Measurements from ENCODE around the gene HOXA9. TPM values are rescaled to one million over a fixed set of nuclear protein-coding genes. Genes with fewer than 3 reads are reported as not detected.
A peak's percentile ranks its signal among the peaks of the same experiment; 100 is the strongest.

The HOXA9 gene
- total RNA-seq, 1 donor from 2014 or later: not detected

DNA sequence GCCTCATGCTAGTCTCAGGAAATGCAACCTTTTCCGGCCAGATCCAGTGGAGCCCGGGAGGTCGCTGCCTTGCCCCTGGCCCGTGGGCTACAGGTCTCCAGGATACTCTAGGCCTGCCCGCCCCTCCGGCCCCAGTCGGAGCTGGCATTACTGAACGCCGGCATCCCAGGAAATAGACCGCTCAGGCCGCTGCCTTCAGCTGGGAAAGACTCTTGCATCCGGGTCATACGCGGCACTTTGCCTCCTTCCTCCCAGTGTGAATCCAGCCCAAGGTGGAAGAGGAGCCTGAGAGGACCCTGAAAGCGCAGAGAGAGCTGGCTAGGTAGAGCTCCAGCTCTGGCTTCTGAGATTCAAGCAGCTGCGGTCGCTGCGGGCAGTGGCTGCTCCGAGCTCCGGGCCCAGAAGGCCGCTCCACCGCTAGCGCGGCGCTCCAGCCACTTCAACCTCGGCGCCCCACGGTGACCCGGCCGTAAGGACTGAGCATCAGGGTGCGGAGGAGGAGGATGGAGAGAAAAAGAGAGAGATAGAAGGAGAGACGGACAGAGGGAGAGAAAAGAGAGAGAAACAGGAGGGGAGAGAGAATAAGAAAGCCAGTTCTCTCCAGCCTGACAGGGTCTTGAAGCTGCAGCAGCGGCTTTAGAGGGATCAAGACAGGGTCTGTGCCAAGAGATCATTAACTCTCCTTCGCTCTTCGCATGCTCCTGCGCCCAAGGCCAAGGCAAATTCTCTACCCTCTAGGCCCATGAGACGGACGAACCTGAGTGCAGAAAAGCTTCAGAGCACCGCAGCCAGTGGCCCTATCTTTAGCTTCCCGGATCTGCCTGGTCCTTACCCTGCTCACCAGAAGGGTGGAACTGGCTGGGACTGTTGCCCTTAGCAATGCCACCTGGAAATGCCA lies 10.5 kb upstream of the HOXA9 start:
- no peak overlapping the region for H3K4me3 Mint-ChIP-seq (ENCODE audit: unreplicated experiment)
- peaks cover 77% of the 10 kb centered on the region for H3K27me3 Mint-ChIP-seq (ENCODE audit: low read depth, unreplicated experiment)
- no peaks in the 10 kb centered on the region for H3K36me3 Mint-ChIP-seq (ENCODE audit: low read depth, unreplicated experiment)
- peaks cover 95% of the 10 kb centered on the region for H3K27me3 ChIP-seq (ENCODE audit: insufficient read depth, low read length)
- H2AFZ ChIP-seq (ENCODE audit: low read depth, low read length): no peak overlapping the region
- H4K20me1 ChIP-seq (ENCODE audit: insufficient read depth, low read length): peaks cover 6% of the 10 kb centered on the region
- peaks cover 35% of the 10 kb centered on the region for H3K9me3 Mint-ChIP-seq (ENCODE audit: unreplicated experiment)
- TF ChIP-seq, protein P1, sequence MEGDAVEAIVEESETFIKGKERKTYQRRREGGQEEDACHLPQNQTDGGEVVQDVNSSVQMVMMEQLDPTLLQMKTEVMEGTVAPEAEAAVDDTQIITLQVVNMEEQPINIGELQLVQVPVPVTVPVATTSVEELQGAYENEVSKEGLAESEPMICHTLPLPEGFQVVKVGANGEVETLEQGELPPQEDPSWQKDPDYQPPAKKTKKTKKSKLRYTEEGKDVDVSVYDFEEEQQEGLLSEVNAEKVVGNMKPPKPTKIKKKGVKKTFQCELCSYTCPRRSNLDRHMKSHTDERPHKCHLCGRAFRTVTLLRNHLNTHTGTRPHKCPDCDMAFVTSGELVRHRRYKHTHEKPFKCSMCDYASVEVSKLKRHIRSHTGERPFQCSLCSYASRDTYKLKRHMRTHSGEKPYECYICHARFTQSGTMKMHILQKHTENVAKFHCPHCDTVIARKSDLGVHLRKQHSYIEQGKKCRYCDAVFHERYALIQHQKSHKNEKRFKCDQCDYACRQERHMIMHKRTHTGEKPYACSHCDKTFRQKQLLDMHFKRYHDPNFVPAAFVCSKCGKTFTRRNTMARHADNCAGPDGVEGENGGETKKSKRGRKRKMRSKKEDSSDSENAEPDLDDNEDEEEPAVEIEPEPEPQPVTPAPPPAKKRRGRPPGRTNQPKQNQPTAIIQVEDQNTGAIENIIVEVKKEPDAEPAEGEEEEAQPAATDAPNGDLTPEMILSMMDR (IDR thresholded peaks at IDR 0.05; ENCODE audit: insufficient read depth, low read depth, low read length): no peak
- TF ChIP-seq EZH2 (IDR thresholded peaks at IDR 0.05; ENCODE audit: insufficient read depth, low read length): peak; percentile 71
- no peaks in the 10 kb centered on the region for H3K79me2 ChIP-seq (ENCODE audit: insufficient read depth, low read length)
- no peak overlapping the region for H3K27ac Mint-ChIP-seq (ENCODE audit: unreplicated experiment)
- no peaks in the 10 kb centered on the region for H3K4me1 Mint-ChIP-seq (ENCODE audit: low read depth, unreplicated experiment)
- H3K4me3 ChIP-seq (ENCODE audit: insufficient read depth, low read depth, low read length): no peak overlapping the region
- H3K27ac ChIP-seq (ENCODE audit: low read depth, low read length): no peak overlapping the region
- no peak overlapping the region for H3K4me2 ChIP-seq (ENCODE audit: low read length)
- no peak for DNase-seq (ENCODE audit: low read depth)
- no peaks in the 10 kb centered on the region for H3K36me3 ChIP-seq (ENCODE audit: insufficient read depth, low read length)
- H3K4me1 ChIP-seq (ENCODE audit: insufficient read depth, low read length): peaks cover 8% of the 10 kb centered on the region
- FAIRE-seq: no peak
- peaks cover 10% of the 10 kb centered on the region for H3K9me3 ChIP-seq (ENCODE audit: insufficient read depth, low read depth, low read length)
- no peak overlapping the region for H3K9ac ChIP-seq (ENCODE audit: low read length)

DNA sequence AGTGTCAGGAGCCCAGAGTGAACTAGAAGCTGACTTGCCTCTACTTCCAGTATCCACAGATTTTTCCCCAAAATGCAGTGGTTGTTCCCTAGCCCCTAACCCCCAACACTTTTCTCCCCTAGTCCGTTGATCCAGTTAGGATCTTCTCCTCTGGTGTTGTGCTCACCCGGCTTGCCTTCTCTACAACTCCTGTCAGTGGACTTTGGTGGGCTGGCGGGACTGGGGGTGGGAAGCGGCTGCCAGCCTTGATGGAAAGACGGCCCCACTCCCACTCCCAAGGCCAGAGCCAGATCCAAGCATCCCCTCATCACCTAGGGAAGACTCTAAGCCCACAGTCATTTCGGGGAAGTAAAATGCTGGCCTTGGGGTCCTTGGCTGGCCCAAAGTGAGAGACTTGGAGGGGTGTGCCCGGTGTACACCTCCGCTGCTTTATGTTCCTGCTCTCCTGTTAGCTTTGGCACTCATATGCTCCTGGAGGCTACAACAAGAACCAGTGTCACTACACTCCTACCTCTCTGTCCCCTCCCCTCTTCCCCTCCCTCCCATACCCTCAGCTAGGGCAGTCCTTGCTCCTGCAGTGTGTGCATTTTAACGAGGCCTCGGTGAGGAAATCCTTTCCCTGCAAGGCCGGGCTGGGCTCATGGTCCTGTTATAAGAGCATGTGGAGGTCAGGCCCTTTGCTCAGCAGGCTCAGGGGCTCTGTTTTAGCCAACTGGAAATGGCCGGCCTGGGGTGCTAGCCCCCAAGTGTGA lies 9.7 kb upstream of the HOXA9 start:
- Histone ChIP-seq H4K20me1 (ENCODE audit: insufficient read depth, low read length) (peaks cover 6% of the 10 kb centered on the region), H3K27ac (ENCODE audit: low read depth, low read length) (no peak overlapping the region), H3K27me3 (ENCODE audit: insufficient read depth, low read length) (peaks cover 95% of the 10 kb centered on the region), H3K36me3 (ENCODE audit: insufficient read depth, low read length) (no peaks in the 10 kb centered on the region), H3K4me2 (ENCODE audit: low read length) (no peak overlapping the region), H3K9me3 (ENCODE audit: insufficient read depth, low read depth, low read length) (peaks cover 10% of the 10 kb centered on the region), H3K4me1 (ENCODE audit: insufficient read depth, low read length) (peaks cover 8% of the 10 kb centered on the region), H3K4me3 (ENCODE audit: insufficient read depth, low read depth, low read length) (no peak overlapping the region), H3K79me2 (ENCODE audit: insufficient read depth, low read length) (no peaks in the 10 kb centered on the region), H2AFZ (ENCODE audit: low read depth, low read length) (no peak overlapping the region), H3K9ac (ENCODE audit: low read length) (no peak overlapping the region)
- peaks cover 78% of the 10 kb centered on the region for H3K27me3 Mint-ChIP-seq (ENCODE audit: low read depth, unreplicated experiment)
- peaks cover 34% of the 10 kb centered on the region for H3K9me3 Mint-ChIP-seq (ENCODE audit: unreplicated experiment)
- peak overlapping the region; percentile 12 for H3K27ac Mint-ChIP-seq (ENCODE audit: unreplicated experiment)
- TF ChIP-seq EZH2 (IDR thresholded peaks at IDR 0.05; ENCODE audit: insufficient read depth, low read length): peak; percentile 38
- TF ChIP-seq, protein P1 (IDR thresholded peaks at IDR 0.05; ENCODE audit: insufficient read depth, low read depth, low read length): no peak
- H3K36me3 Mint-ChIP-seq (ENCODE audit: low read depth, unreplicated experiment): no peaks in the 10 kb centered on the region
- no peaks in the 10 kb centered on the region for H3K4me1 Mint-ChIP-seq (ENCODE audit: low read depth, unreplicated experiment)
- DNase-seq (ENCODE audit: low read depth): no peak
- no peak overlapping the region for H3K4me3 Mint-ChIP-seq (ENCODE audit: unreplicated experiment)
- FAIRE-seq: no peak

Measured in astrocyte (in vitro differentiated cells and primary cell).